GM12878 (cell line): Measurements from ENCODE around the gene GRAMD1B. TPM values are rescaled to one million over a fixed set of nuclear protein-coding genes. Genes with fewer than 3 reads are reported as not detected.

Source experiments
- ATAC-seq: fragments of 200-7000 bp; cut with Tn5 transposase; 3 replicates; pipeline ENCODE4 v1.9.1; 2020; ENCODE audit warnings: mild to moderate bottlenecking, moderate library complexity
- BruUV-seq: library from RNA; stranded (reverse); fragments of 400-500 nt; replicated peaks from 2 replicates; lab custom pipeline; 2021; lab: Mats Ljungman, UMichigan
- CTCF ChIA-PET: fragments of 300-600 bp; sonication (Branson Sonifier 250); formaldehyde crosslinking; extraction: SDS; loops from one replicate; lab custom pipeline; 2021; ENCODE audit warnings: inconsistent platforms; lab: Yijun Ruan, JAX
- POLR2A ChIA-PET: fragments of 350-600 bp; formaldehyde crosslinking; extraction: SDS; loops from one replicate; lab custom pipeline; 2021; ENCODE audit warnings: inconsistent platforms; lab: Charles Lee
- RAD21 ChIA-PET: fragments of 300-600 bp; sonication (Branson Sonifier 250); formaldehyde crosslinking; loops from one replicate; lab custom pipeline; 2023; ENCODE audit warnings: antibody characterized with exemption; ENCODE audit not compliant: unreplicated experiment; lab: Charles Lee
- SMC1A ChIA-PET: fragments of 300-600 bp; sonication (Branson Sonifier 250); formaldehyde crosslinking; loops from one replicate; lab custom pipeline; 2023; ENCODE audit not compliant: unreplicated experiment, uncharacterized antibody; lab: Charles Lee
- DNase-seq: peaks from one replicate; pipeline ENCODE4 v3.0.0-alpha.2; 2011; ENCODE audit warnings: low read depth, low spot score
- FAIRE-seq: peaks from 3 replicates; lab custom pipeline; 2011; peaks lifted over from hg19 to GRCh38; lab: Jason Lieb, UNC
- H2AFZ ChIP-seq: 2 replicates; pipeline ENCODE4 v1.6.0; 2011; ENCODE audit warnings: low read depth, low read length, control low read depth; ENCODE audit not compliant: control insufficient read depth
- H3K27ac ChIP-seq: 2 replicates; pipeline ENCODE4 v1.5.1; 2011; ENCODE audit warnings: control low read depth; ENCODE audit not compliant: control insufficient read depth, insufficient read depth
- H3K27me3 ChIP-seq, 2 experiments: replicated peaks in 1 of 2; 2 replicates each; pipeline versions ENCODE4 v1.6.0 to v1.6.1; 2011; ENCODE audit warnings: low read length in 1 of 2; ENCODE audit not compliant: control insufficient read depth in 2 of 2, insufficient read depth in 2 of 2
- H3K36me3 ChIP-seq, 2 experiments: 2 replicates each; pipeline ENCODE4 v1.5.1; 2011; ENCODE audit warnings: low read length in 1 of 2; ENCODE audit not compliant: control insufficient read depth in 2 of 2, insufficient read depth in 2 of 2
- H3K4me1 ChIP-seq: 2 replicates; pipeline ENCODE4 v1.6.1; 2011; ENCODE audit warnings: mild to moderate bottlenecking, low read length, moderate library complexity, mixed read lengths; ENCODE audit not compliant: control insufficient read depth, insufficient read depth
- H3K4me2 ChIP-seq: 2 replicates; pipeline ENCODE4 v1.6.0; 2011; ENCODE audit warnings: control low read depth; ENCODE audit not compliant: control insufficient read depth, insufficient read depth
- H3K4me3 ChIP-seq: fragments of 200-600 bp; sonication (generic); 2 replicates; pipeline ENCODE4 v1.5.1; 2016
- H3K79me2 ChIP-seq: 2 replicates; pipeline ENCODE4 v1.6.0; 2011; ENCODE audit warnings: low read length; ENCODE audit not compliant: control insufficient read depth, insufficient read depth
- H3K9ac ChIP-seq: 2 replicates; pipeline ENCODE4 v1.8.0; 2011; ENCODE audit warnings: low read length, control low read depth, mixed read lengths; ENCODE audit not compliant: control insufficient read depth, insufficient read depth
- H3K9me3 ChIP-seq: replicated peaks from 3 replicates; pipeline ENCODE4 v1.5.1; 2011; ENCODE audit warnings: mild to moderate bottlenecking, low read length; ENCODE audit not compliant: control insufficient read depth, insufficient read depth
- H4K20me1 ChIP-seq: 2 replicates; pipeline ENCODE4 v1.6.0; 2011; ENCODE audit not compliant: control insufficient read depth, insufficient read depth
- BCL11A ChIP-seq: IDR thresholded peaks from 2 replicates; pipeline ENCODE4 v1.6.1; 2011; ENCODE audit warnings: low read depth, low read length
- BMI1 ChIP-seq: fragments of 450-650 bp; IDR thresholded peaks from 2 replicates; pipeline ENCODE4 v1.6.1; 2016; ENCODE audit warnings: mild to moderate bottlenecking, moderate library complexity, borderline replicate concordance
- CHD4 ChIP-seq: fragments of 200-600 bp; sonication (generic); IDR thresholded peaks from 2 replicates; pipeline ENCODE4 v1.6.1; 2016; ENCODE audit warnings: mild to moderate bottlenecking
- EP300 ChIP-seq, 2 experiments: fragments of 150-350 bp in 1 of 2; IDR thresholded peaks; 2 replicates each; pipeline ENCODE4 v1.6.1; 2011 to 2012; ENCODE audit warnings: low read depth in 2 of 2, low read length in 2 of 2, borderline replicate concordance in 1 of 2, improper control_type of control experiment in 1 of 2, inconsistent platforms in 1 of 2; ENCODE audit not compliant: control insufficient read depth in 1 of 2
- GABPA ChIP-seq: IDR thresholded peaks from 2 replicates; pipeline ENCODE4 v1.6.1; 2014; ENCODE audit warnings: antibody characterized with exemption, low read depth, mild to moderate bottlenecking, inconsistent platforms
- MYB ChIP-seq: fragments of 150-350 bp; IDR thresholded peaks from 2 replicates; pipeline ENCODE4 v1.6.1; 2014; ENCODE audit warnings: mild to moderate bottlenecking, low read depth, low read length, borderline replicate concordance
- NFXL1 ChIP-seq: fragments of 450-650 bp; IDR thresholded peaks from 2 replicates; pipeline ENCODE4 v1.6.1; 2017; ENCODE audit warnings: antibody characterized with exemption, mild to moderate bottlenecking, borderline replicate concordance
- NR2F1 ChIP-seq: fragments of 450-650 bp; conservative IDR thresholded peaks from 2 replicates; pipeline ENCODE4 v1.6.1; 2017; ENCODE audit warnings: mild to moderate bottlenecking
- RAD21 ChIP-seq: IDR thresholded peaks from 2 replicates; pipeline ENCODE4 v1.6.1; 2011; ENCODE audit warnings: mild to moderate bottlenecking, low read depth, low read length, moderate library complexity; ENCODE audit not compliant: insufficient read depth
- RB1 ChIP-seq: fragments of 450-650 bp; formaldehyde crosslinking; IDR thresholded peaks from 2 replicates; pipeline ENCODE4 v1.6.1; 2017; ENCODE audit warnings: mild to moderate bottlenecking, borderline replicate concordance
- TCF3 ChIP-seq: IDR thresholded peaks from 2 replicates; pipeline ENCODE4 v1.6.1; 2012; ENCODE audit warnings: low read depth, mild to moderate bottlenecking, low read length, borderline replicate concordance; ENCODE audit not compliant: insufficient read depth
- TCF7 ChIP-seq: IDR thresholded peaks from 2 replicates; pipeline ENCODE4 v1.6.1; 2014; ENCODE audit warnings: antibody characterized with exemption, borderline replicate concordance
- ZBED1 ChIP-seq: IDR thresholded peaks from 2 replicates; pipeline ENCODE4 v1.6.1; 2016; ENCODE audit warnings: borderline replicate concordance
- ZNF24 ChIP-seq: fragments of 450-650 bp; IDR thresholded peaks from 2 replicates; pipeline ENCODE4 v1.6.1; 2017; ENCODE audit warnings: antibody characterized with exemption, mild to moderate bottlenecking
- ZSCAN29 ChIP-seq: fragments of 450-650 bp; IDR thresholded peaks from 2 replicates; pipeline ENCODE4 v1.6.1; 2017; ENCODE audit warnings: mild to moderate bottlenecking, moderate library complexity
- WGBS: methylation state at CpG from one replicate; pipeline ENCODE4 v1.1.6; 2016; ENCODE audit warnings: low lambda C conversion rate; ENCODE audit not compliant: insufficient replicate concordance, insufficient coverage; ENCODE audit errors: missing lambda C conversion rate; 5-methylcytosine and 5-hydroxymethylcytosine counted together
- in situ Hi-C: fragments of 300-500 bp; cut with MboI; formaldehyde crosslinking; loops from 9 replicates; pipeline ENCODE4 v1.14.3; 2018; ENCODE audit warnings: mixed read lengths
- intact Hi-C: fragments of 100-400 bp; cut with micrococcal nuclease; formaldehyde crosslinking; loops from one replicate; pipeline ENCODE4 v1.14.2; 2022; ENCODE audit not compliant: unreplicated experiment
- polyA plus RNA-seq, 11 experiments: library from polyadenylated mRNA; depleted of rRNA in 4 of 11; unstranded in 6 of 11; stranded (reverse) in 5 of 11; fragments of >200 nt; fragmentation: Nextera tagmentation in 4 of 11; fragmentation: Illumina TruSeq in 1 of 11; extraction: Ambion mirVana in 4 of 11; extraction: Trizol in 1 of 11; gene quantifications; 1 replicate in 1 of 11; 2 replicates in 10 of 11; pipeline versions ENCODE4 v1.2.1 to v1.2.3, GENCODE V29; 2011 to 2016; ENCODE audit warnings: inconsistent platforms in 2 of 11, missing spikeins in 2 of 11, low read depth in 1 of 11
- total RNA-seq, 4 experiments: library from RNA; depleted of rRNA in 3 of 4; stranded (reverse); fragments of >200 nt in 3 of 4; fragmentation: Illumina TruSeq in 1 of 4; extraction: Trizol in 1 of 4; gene quantifications; 2 replicates each; pipeline versions ENCODE4 v1.2.1 to v1.2.3, GENCODE V29; 2013 to 2021
- TF ChIP-seq, protein P1 (sequence below): fragments of 150-350 bp; IDR thresholded peaks from 2 replicates; pipeline ENCODE4 v1.6.1; 2014; ENCODE audit warnings: mild to moderate bottlenecking, low read depth, low read length

The GRAMD1B gene
- total and polyA plus RNA-seq, 10 of the 15 experiments (the other 5 are each of a cell fraction or from before 2014, with no cell fraction given) = 1.9 to 49.1 (median 26.9) TPM

DNA sequence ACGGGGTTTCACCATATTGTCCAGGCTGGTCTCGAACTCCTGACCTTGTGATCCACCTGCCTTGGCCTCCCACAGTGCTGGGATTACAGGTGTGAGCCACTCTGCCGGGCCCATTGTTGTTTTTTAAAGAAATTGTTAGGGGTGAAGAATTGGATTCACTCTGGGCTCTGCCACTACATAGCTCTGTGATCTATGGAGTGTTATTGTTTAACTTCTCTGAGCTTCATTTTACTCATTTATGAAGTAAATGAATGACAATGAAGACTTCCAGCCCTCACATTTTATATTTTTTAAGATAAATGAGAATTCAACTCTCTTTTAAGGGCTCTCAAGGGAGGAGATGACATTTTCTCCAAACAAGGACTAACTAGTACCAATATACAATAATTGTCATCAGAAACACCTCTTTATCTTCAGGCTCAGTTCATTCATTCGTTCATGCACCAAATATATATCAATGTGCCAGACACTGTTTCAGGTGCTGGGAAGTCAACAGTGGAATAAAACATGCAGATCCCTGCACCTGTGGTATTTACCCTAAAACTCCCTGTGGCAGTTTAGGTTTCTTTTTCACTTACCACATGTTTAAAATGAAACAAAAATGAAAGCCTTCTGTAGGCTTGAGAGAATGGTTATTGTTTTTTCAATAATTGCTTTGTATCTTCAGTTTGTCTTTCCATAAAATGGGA is 23.5 kb upstream of the GRAMD1B start (continued):
- no peak for TF ChIP-seq MYB
- TF ChIP-seq BCL11A = no peak

GRCh38 chr11:123407130-123407995 is 22.7 kb upstream of the GRAMD1B start:
- ChIA-PET POLR2A (interaction anchor here (0.6 to 3.8 kb wide), 18 partner anchors 11 to 345 kb away, joined by 3 to 24 read pairs (median 4); partner anchors contain the start of gene HSPA8), CTCF (interaction anchor here (0.6 to 13.8 kb wide), 64 partner anchors 10 to 558 kb away, joined by 3 to 349 read pairs (median 6); partner anchors contain the start of gene GRAMD1B), SMC1A (interaction anchor here (0.6 to 8.1 kb wide), 48 partner anchors 10 to 540 kb away, joined by 3 to 244 read pairs (median 5); partner anchors contain the start of gene GRAMD1B), RAD21 (interaction anchor here (0.6 to 6.7 kb wide), 42 partner anchors 10 to 300 kb away, joined by 3 to 212 read pairs (median 6); no protein-coding TSS in a partner anchor)
- Histone ChIP-seq H3K27ac (peak overlapping the region; percentile 75), H3K4me3 (peak overlapping the region; percentile 58), H3K79me2 (peaks cover 7% of the 10 kb centered on the region), H3K4me1 (peaks cover 57% of the 10 kb centered on the region), H3K27me3 (no peaks in the 10 kb centered on the region), H3K9ac (peak overlapping the region; percentile 59), H4K20me1 (no peaks in the 10 kb centered on the region), H3K36me3 (no peaks in the 10 kb centered on the region), H3K4me2 (peak overlapping the region; percentile 68), H3K9me3 (no peaks in the 10 kb centered on the region), H2AFZ (peak overlapping the region; percentile 22)
- DNase-seq = no peak
- no TSS peak for BruUV-seq
- WGBS = 9% methylated on average over 7 of the region's 7 CpGs
- in situ Hi-C loops (loop anchor here (5.0 kb wide), 2 partner anchors 70 to 105 kb away; no protein-coding TSS in a partner anchor), intact Hi-C loops (loop anchor here (1.0 to 10.0 kb wide), 6 partner anchors 23 to 343 kb away; partner anchors contain the start of genes GRAMD1B and HSPA8)
- ATAC-seq = peak; percentile 81
- no peak for FAIRE-seq
- TF ChIP-seq GABPA (no peak), CHD4 (no peak), RAD21 (peak; percentile 83), EP300 (IDR thresholded peaks at IDR 0.05; ENCODE audit: borderline replicate concordance in 1 of 2, control insufficient read depth in 1 of 2, low read depth in 2 of 2, low read length in 2 of 2) (0 out of 4 replicates have a peak, but pooled peaks of 1 of the 2 experiments have one; percentile 8), NR2F1 (peak; percentile 67; the same call in 1 of the 2 replicates), NFXL1 (no peak), ZBED1 (0 out of 2 replicates have a peak, but pooled peaks have one; percentile 8), RB1 (no peak), ZNF24 (0 out of 2 replicates have a peak, but pooled peaks have one; percentile 9), ZSCAN29 (no peak), TCF7 (peak; percentile 33; the same call in 1 of the 2 replicates), TCF3 (no peak), MYB (no peak), BMI1 (no peak)
- TF ChIP-seq, protein P1, sequence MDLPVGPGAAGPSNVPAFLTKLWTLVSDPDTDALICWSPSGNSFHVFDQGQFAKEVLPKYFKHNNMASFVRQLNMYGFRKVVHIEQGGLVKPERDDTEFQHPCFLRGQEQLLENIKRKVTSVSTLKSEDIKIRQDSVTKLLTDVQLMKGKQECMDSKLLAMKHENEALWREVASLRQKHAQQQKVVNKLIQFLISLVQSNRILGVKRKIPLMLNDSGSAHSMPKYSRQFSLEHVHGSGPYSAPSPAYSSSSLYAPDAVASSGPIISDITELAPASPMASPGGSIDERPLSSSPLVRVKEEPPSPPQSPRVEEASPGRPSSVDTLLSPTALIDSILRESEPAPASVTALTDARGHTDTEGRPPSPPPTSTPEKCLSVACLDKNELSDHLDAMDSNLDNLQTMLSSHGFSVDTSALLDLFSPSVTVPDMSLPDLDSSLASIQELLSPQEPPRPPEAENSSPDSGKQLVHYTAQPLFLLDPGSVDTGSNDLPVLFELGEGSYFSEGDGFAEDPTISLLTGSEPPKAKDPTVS = no peak
